DOHH2 (cell line): ENCODE results near the gene HLCS.
A peak's percentile ranks its signal among the peaks of the same experiment; 100 is the strongest.

Experiments
- H3F3A ChIP-seq: fragments of 200-600 bp; sonication (generic), shearing (Covaris generic); 2 replicates; pipeline ENCODE4 v1.6.0; 2016; ENCODE audit warnings: antibody characterized with exemption, mild to moderate bottlenecking; ENCODE audit not compliant: control insufficient read depth, insufficient read depth
- H3K27ac ChIP-seq: fragments of 200-600 bp; sonication (generic); 2 replicates; pipeline ENCODE4 v1.5.1; 2014; ENCODE audit warnings: low read depth, mild to moderate bottlenecking, low read length, moderate library complexity
- H3K27me3 ChIP-seq: fragments of 200-600 bp; sonication (generic); 2 replicates; pipeline ENCODE4 v1.6.1; 2014; ENCODE audit warnings: mild to moderate bottlenecking, low read length, mixed read lengths; ENCODE audit not compliant: control insufficient read depth
- H3K36me3 ChIP-seq: fragments of 200-600 bp; sonication (generic); 2 replicates; pipeline ENCODE4 v1.6.1; 2014; ENCODE audit warnings: mild to moderate bottlenecking, low read length, moderate library complexity, mixed read lengths; ENCODE audit not compliant: control insufficient read depth
- H3K4me1 ChIP-seq: fragments of 200-600 bp; sonication (generic); 2 replicates; pipeline ENCODE4 v1.6.1; 2014; ENCODE audit warnings: mild to moderate bottlenecking, low read length, mixed read lengths; ENCODE audit not compliant: control insufficient read depth
- H3K4me2 ChIP-seq: fragments of 200-600 bp; sonication (generic); 2 replicates; pipeline ENCODE4 v1.6.0; 2014; ENCODE audit warnings: mild to moderate bottlenecking, low read length, moderate library complexity
- H3K4me3 ChIP-seq: fragments of 200-600 bp; sonication (generic); 2 replicates; pipeline ENCODE4 v1.5.1; 2014; ENCODE audit warnings: mild to moderate bottlenecking, low read length, mixed read lengths
- H3K79me2 ChIP-seq: fragments of 200-600 bp; sonication (generic); 2 replicates; pipeline ENCODE4 v1.6.1; 2014; ENCODE audit warnings: mild to moderate bottlenecking, low read length, mixed read lengths; ENCODE audit not compliant: control insufficient read depth
- H3K9me2 ChIP-seq: fragments of 200-600 bp; sonication (generic); replicated peaks from 2 replicates; pipeline ENCODE4 v1.6.1; 2014; ENCODE audit warnings: mild to moderate bottlenecking, low read length, mixed read lengths; ENCODE audit not compliant: control insufficient read depth
- H3K9me3 ChIP-seq: fragments of 200-600 bp; sonication (generic); 2 replicates; pipeline ENCODE4 v1.6.1; 2014; ENCODE audit warnings: antibody characterized with exemption, low read length, mixed read lengths; ENCODE audit not compliant: control insufficient read depth, insufficient read depth
- H4K20me1 ChIP-seq: fragments of 200-600 bp; sonication (generic); 2 replicates; pipeline ENCODE4 v1.6.0; 2014; ENCODE audit warnings: low read depth, mild to moderate bottlenecking, antibody characterized with exemption, low read length, moderate library complexity; ENCODE audit not compliant: control insufficient read depth, insufficient read depth
- CTCF ChIP-seq: fragments of 200-600 bp; sonication (generic); IDR thresholded peaks from one replicate; pipeline ENCODE4 v1.5.1; 2014; ENCODE audit warnings: antibody characterized with exemption, mild to moderate bottlenecking, low read depth, low read length; ENCODE audit not compliant: poor library complexity, severe bottlenecking
- EZH2phosphoT487 ChIP-seq: fragments of 200-600 bp; sonication (generic); IDR thresholded peaks from 2 replicates; pipeline ENCODE4 v1.6.1; 2017; ENCODE audit warnings: borderline replicate concordance, mild to moderate bottlenecking, antibody characterized with exemption, low read length, moderate library complexity, mixed read lengths

HLCS gene

GRCh38 chr21:36854391-36854790 lies 112.1 kb downstream of the HLCS start:
- Histone ChIP-seq H3K79me2 (no peaks in the 10 kb centered on the region), H4K20me1 (no peaks in the 10 kb centered on the region), H3K36me3 (no peaks in the 10 kb centered on the region), H3K9me2 (no peaks in the 10 kb centered on the region), H3K4me3 (no peak overlapping the region), H3K27me3 (no peaks in the 10 kb centered on the region), H3K4me1 (no peaks in the 10 kb centered on the region), H3K9me3 (no peaks in the 10 kb centered on the region), H3K27ac (no peak overlapping the region), H3F3A (no peaks in the 10 kb centered on the region), H3K4me2 (no peak overlapping the region)
- TF ChIP-seq CTCF = peak; percentile 81
- TF ChIP-seq EZH2phosphoT487 = no peak

- H3K4me2 ChIP-seq = no peak overlapping the region
- no peaks in the 10 kb centered on the region for H3K9me2 ChIP-seq
- H3K9me3 ChIP-seq = no peaks in the 10 kb centered on the region
- no peaks in the 10 kb centered on the region for H3F3A ChIP-seq
- H3K79me2 ChIP-seq = no peaks in the 10 kb centered on the region
- no peaks in the 10 kb centered on the region for H3K4me1 ChIP-seq
- no peaks in the 10 kb centered on the region for H3K27me3 ChIP-seq
- H3K4me3 ChIP-seq = no peak overlapping the region
- TF ChIP-seq EZH2phosphoT487 (no peak), CTCF (no peak)
- no peak overlapping the region for H3K27ac ChIP-seq
- H4K20me1 ChIP-seq = no peaks in the 10 kb centered on the region
- H3K36me3 ChIP-seq = no peaks in the 10 kb centered on the region
These were observed 113.6 kb downstream of the HLCS start for GRCh38 chr21:36852864-36853263.

GRCh38 chr21:36852293-36852692 lies 114.2 kb downstream of the HLCS start:
- Histone ChIP-seq H3K9me2 (no peaks in the 10 kb centered on the region), H3F3A (no peaks in the 10 kb centered on the region), H3K79me2 (no peaks in the 10 kb centered on the region), H3K9me3 (no peaks in the 10 kb centered on the region), H3K36me3 (no peaks in the 10 kb centered on the region), H3K4me3 (no peak overlapping the region), H3K27me3 (no peaks in the 10 kb centered on the region), H3K4me2 (no peak overlapping the region), H3K4me1 (no peaks in the 10 kb centered on the region), H3K27ac (no peak overlapping the region), H4K20me1 (no peaks in the 10 kb centered on the region)
- TF ChIP-seq EZH2phosphoT487 (no peak), CTCF (no peak)

GRCh38 chr21:36851121-36851520 lies 115.3 kb downstream of the HLCS start:
- Histone ChIP-seq H3K4me3 (no peak overlapping the region), H3K4me1 (no peaks in the 10 kb centered on the region), H3K27ac (no peak overlapping the region), H3F3A (no peaks in the 10 kb centered on the region), H3K4me2 (no peak overlapping the region), H3K36me3 (no peaks in the 10 kb centered on the region), H3K27me3 (no peaks in the 10 kb centered on the region), H4K20me1 (no peaks in the 10 kb centered on the region), H3K9me2 (no peaks in the 10 kb centered on the region), H3K79me2 (no peaks in the 10 kb centered on the region), H3K9me3 (no peaks in the 10 kb centered on the region)
- no peak for TF ChIP-seq EZH2phosphoT487
- no peak for TF ChIP-seq CTCF
